SIG-M5 treated with dmso at 0.1 percent for 504 hours (cell line): ENCODE measurements around the gene ARHGEF17.

Experiments
- DNase-seq: peaks from one replicate; lab custom pipeline; 2025; ENCODE audit not compliant: unreplicated experiment; lab: John Stamatoyannopoulos, UW

Gene ARHGEF17

DNA sequence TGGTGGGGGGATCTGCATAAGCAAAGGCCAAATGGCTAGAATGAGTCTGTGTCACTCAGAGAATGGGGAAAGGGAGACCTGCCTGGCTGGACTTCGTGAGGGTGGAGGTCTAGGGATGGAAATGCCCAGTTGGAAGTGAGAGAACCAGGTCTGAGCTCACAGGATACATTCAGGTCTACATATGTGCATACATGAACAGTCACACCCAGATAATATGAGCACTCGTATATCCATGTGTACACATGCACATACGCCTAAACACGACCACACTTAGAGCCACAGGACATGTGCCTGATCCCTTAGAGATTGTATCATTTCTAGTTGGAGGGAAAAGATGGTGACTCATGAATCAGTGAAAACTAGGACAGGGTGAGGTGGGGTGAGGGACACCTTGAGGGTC lies 47.0 kb downstream of the ARHGEF17 start:
- DNase-seq = no peak

DNA sequence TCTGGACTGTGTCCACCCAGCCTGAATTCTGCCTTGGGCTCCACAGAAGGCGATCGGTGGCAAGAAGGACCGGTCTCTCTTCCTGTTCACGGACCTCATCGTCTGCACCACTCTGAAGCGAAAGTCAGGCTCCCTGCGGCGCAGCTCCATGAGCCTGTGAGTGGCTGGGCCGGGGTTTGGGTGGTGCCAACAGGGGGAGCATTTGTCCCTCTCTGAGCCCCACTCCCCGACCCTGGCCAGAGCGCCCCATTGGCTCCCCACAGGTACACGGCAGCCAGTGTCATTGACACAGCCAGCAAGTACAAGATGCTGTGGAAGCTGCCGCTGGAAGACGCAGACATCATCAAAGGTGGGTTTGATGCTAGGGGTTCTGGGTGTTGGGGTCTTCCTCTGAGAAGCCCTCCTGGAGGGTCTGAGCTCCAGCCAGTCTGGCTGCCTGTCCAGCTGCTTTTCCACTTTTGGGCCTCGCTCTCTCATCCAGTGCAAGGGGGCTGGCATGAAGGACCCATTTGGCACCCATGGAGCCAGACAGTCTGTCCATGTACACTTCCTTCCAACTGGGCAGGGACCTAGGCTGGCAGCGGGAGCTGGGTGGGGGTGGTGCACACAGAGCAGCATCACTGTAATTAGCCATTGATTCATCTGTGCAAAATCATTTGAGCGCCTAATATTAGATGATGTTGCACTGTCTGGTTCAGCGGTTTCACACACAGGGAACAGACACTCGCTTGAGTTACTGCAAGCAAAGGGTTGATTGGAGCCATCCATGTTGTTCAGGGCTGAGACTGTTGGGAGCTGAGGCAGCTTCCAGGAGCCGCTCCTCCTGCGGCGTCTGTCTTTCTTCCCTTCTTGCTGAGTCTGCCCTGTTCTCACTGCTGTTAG lies 49.1 kb downstream of the ARHGEF17 start:
- no peak for DNase-seq

DNA sequence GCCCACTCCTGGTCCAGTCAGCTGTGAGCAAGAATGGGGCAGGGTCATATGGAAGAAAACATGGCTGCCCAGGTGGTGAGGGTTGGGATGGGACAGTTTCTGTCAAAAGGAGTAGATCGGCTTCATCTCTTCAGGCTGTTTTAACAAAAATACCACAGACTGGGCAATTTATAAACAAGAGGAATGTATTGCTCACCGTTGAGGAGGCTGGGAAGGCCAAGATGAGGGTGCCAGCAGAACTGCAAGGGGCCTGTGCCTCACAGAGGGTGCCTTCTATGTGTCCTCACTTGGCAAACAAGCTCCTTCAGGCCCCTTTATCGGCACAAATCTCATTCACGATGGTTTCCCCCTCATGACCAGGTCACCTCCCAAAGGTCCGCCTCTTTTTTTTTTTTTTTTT lies 50.0 kb downstream of the ARHGEF17 start:
- no peak for DNase-seq

DNA sequence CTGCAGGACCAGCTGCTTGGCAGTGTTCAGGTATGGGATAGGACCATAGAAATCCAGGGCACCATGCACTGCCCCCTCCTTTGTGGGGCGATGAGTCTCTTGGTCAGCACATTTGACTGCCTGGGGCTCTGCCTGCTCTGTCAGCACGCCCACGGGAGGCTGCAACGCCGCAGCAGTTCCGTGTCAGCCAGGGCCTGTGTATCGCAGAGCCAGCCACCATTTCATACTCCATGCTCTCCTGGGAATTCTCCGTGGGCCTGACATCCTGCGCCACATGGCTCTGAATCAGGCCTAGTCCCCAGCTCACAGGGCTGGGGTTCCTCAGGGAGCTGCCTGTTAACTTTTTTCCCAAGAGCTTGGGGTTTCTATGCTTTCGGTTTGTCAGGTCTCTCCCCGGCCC lies 51.3 kb downstream of the ARHGEF17 start:
- DNase-seq = no peak

DNA sequence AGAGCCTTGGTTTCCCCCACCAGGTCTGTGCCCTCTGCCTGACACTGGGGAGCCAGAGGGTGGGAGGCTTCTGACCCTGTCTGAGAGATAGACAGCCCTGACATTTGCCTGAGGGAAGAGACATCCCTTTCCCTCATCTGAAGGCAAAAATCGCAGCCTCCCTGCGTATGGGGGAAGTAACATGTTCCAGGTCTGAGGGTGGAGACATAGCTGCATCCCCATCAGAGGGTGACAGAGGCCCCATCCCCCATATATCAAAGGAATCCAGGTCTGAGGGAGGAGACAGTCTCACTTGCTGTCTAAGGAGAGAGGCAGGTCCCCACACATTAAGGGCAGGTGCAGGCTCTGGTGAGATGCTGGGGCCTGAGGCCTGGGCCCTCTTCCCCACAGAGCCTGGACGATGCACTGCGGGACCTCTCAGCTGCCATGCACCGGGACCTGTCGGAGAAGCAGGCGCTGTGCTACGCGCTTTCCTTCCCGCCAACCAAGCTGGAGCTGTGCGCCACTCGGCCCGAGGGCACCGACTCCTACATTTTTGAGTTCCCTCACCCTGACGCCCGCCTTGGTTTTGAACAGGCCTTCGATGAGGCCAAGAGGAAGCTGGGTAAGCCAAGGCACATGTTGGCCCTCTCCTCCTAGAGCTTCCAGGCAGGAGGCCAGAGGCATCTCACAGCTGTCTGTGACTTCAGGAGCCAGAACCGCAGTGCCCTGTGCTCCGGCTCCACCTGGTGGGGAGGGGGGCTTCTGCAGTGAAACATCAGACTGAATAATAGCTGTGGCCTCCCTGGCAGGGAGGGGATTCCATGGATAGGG lies 52.1 kb downstream of the ARHGEF17 start:
- peak; percentile 39 for DNase-seq

GRCh38 chr11:73360743-73361369 lies 52.8 kb downstream of the ARHGEF17 start:
- no peak for DNase-seq

DNA sequence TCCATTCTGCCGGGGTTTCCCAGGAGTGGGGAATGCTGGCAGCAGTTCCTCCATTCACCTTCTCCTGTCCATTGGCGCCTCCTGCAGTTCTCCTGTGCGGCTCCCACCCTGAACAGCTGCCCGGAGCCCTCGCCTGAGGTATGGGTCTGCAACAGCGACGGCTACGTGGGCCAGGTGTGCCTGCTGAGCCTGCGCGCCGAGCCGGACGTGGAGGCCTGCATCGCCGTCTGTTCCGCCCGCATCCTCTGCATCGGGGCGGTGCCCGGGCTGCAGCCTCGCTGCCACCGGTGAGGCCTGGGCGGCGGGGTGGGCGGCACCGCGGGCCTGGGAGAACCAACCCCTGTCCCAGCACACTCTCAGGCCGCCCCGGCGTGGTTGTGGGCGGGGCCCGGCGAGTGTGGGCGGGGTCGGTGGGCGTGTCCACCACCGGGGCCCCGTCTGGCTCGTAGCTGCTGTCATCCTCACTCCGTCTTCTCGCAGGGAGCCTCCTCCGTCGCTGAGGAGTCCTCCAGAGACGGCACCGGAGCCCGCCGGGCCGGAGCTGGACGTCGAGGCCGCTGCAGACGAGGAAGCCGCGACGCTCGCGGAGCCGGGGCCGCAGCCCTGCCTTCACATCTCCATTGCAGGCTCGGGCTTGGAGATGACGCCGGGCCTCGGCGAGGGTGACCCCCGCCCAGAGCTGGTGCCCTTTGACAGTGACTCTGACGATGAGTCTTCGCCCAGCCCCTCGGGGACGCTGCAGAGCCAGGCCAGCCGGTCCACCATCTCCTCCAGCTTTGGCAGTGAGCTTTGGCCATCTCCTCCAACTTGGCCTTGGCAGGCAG lies 54.1 kb downstream of the ARHGEF17 start:
- no peak for DNase-seq

- DNase-seq = no peak
Measured at GRCh38 chr11:73363147-73363546, 55.1 kb downstream of the ARHGEF17 start.

- DNase-seq = no peak
Measured at GRCh38 chr11:73365352-73366264, 57.5 kb downstream of the ARHGEF17 start.

DNA sequence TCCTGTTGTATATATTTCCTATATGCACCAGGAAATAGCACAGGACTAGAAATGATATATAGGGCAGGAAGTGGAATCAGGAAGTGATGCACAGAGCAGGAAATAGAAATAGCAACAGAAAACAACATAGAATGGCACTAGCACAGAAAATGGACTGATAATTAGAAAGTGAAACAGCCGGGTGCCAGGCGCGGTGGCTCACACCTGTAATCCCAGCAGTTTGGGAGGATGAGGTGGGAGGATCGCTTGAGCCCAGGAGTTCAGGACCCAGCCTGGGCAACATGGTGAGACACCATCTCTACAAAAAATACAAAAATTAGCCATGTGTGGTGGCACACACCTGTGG lies 58.2 kb downstream of the ARHGEF17 start:
- no peak for DNase-seq

GRCh38 chr11:73366953-73367352 lies 58.9 kb downstream of the ARHGEF17 start:
- DNase-seq = no peak

GRCh38 chr11:73367482-73368024 lies 59.5 kb downstream of the ARHGEF17 start:
- no peak for DNase-seq

GRCh38 chr11:73372375-73372993 lies 64.4 kb downstream of the ARHGEF17 start:
- peak; percentile 30 for DNase-seq

DNA sequence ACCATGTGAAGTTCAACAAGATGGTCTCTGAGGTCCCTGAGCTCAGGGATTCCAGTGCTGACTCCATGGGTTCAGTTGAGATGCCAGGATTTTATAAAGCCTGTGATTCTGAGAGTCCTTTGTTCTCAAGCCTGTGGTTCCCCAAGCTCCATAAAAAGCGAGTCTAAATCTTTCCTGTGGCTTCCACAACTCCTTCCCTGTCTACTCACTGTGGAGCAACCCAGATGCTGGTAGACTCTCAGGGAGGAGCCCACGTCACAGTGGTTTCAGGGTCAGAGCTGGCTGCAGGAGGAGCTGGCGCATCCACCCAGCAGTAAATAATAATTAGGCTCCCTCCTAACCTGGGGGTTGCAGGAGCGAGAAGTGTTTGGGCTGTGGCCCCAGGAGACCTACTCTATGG lies 66.1 kb downstream of the ARHGEF17 start:
- no peak for DNase-seq

DNA sequence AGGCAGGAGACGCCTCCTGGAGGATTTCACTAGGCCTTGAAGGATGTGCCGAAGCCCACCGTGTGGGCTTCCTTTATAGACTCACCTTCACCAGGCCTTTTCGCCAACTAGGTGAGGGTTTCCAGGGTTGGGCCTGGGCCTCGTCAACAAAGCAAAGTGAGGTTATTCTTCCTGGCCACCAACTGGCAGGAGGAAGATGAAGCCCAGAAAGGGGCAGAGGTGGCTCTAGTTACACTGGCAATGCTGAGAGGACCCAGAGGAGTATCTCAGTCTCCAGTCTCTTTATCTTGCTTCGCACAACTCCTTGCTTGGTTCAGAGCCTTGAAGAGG lies 67.7 kb downstream of the ARHGEF17 start:
- no peak for DNase-seq

DNA sequence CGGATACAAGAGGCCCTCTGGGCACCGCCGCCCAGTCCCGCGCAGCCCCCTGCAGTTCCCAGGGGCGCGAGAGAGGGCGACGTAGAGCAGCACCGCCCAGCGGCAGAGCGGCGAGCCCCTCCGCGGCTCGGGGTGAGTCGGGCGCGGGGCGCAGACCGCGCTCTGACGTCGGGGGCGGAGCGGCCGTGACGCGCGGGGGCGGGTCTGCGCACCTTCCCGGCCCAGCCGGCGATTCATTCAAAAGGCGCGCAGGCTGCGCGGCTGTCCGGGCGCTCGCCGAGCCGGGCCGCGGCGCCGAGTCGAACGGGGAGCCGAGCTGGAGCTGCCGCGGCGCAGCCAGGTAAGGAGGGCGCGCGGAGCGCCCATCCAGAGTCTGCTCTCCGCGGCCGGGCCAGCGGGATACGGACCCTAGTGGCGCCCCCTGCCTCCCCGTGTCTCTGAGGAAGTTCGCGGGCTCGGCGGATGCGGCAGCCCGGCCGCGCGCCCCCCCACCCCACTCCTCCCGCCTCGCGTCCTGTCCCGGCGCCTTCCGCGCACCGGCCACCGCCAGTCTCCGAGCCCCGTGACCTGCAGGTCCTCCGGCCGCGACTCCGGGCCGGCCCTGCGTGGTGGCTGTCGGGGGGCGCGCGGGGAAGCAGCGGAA lies 68.2 kb downstream of the ARHGEF17 start, which contains the start of gene RELT:
TSS of gene RELT (plus strand) at position 240 of the 643 bp plus-strand sequence. CDS start 12,738 bp downstream, outside the sequence.
- peak; percentile 78 for DNase-seq

DNA sequence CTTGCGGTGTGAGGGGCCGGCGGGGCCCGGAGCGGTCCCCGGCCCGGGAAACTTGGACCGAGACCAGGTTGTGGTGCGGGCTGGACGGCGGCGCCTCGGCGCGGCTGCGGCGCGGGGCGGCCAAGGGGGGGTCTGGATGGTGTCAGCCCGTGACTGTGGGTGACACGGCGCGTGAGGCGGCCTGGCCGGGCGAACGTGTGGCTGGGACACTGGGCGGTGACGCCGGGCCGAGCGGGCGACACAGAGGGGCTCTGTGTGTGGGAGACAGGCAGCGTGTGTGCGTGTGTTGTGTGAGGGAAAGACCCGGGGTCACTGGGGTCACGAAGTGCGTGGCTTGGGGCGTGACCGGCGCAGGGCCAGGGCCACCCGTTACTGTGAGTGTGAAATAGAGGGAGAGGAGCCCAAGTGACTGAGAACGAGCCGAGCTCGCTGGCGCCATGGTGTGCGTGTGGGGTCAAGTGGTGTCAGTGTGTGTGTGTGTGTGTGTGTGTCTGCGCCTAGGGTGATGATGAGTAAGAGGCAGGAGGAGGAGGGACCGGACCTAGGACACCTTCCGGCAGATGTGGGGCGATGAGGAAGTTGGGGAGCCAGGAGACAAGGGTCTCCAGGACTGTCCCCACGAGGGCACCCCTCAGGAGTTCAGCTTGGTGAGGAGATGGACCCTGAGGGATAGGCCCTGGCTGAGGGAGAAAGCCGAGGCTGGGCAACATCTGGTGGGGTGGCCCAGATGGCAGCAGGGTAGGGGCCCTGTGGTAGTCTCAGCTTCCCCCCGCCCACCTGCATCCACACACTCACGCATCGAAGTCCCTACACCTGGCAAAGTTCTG lies 68.9 kb downstream of the ARHGEF17 start:
- DNase-seq = peak; percentile 84
